Medulla oblongata (tissue), 1 donor: ENCODE measurements around the gene KCNB1.

Experiments used
- DNase-seq: peaks from one replicate; pipeline ENCODE4 v3.0.0-alpha.2; 2015; ENCODE audit errors: extremely low spot score

Gene KCNB1

GRCh38 chr20:49391404-49392245 is 90.8 kb downstream of the KCNB1 start:
- DNase-seq: no peak

- no peak for DNase-seq
Measured at GRCh38 chr20:49389854-49390253, 92.6 kb downstream of the KCNB1 start.

GRCh38 chr20:49388744-49389143 is 93.7 kb downstream of the KCNB1 start:
- DNase-seq: no peak

DNA sequence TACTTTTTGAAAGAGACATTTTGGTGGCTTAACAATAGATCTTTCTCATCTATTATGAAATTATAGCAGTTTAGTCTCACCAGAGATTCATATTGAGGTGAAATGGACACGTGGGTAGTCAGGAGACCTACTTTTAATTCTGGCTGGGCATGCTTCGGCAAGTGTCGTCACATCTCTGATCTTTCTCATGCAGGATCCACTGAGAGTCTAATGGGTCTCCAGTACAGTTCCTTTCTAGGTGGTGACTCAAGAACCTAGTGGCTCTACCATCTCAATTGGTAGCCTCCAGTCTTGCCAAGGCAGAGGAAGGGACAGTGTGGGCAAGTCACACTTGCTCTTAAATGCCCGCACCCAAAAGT is 94.9 kb downstream of the KCNB1 start:
- no peak for DNase-seq

DNA sequence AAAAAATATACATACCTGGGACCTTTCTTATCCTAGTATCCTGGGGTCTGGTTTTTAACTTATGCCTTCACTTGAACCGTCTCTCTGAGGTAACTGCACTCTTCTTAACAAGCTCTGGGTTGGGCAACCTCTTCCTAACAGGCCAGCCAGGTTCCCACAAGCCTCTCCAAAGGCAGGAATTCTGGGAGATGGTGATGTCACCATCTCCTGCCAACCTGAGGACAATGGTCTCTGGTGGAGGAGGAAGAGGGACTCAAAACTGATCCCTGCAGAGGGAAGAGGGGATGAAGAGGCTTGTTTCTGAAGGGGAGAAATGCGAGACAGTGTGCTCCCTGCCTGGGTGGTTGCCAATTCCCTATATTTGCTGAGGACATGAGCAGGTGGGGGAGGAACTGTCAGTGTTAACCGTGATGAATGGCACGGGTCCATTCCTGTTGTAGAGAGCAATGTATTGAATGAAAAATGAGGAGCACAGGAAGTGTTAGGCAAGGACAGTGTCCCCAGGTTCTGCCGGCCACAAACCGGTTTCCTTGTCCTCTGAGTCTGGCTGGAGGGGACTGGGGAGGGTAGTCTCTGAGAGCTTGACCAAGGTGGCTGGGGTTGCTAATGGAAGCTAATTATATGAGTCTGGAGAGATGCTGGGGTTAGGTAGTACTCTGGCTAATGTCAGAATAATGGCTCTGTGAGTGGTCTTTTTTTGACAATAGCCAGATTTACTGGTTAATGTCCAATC is 95.5 kb downstream of the KCNB1 start:
- DNase-seq: no peak

- peak; percentile 58 for DNase-seq
Measured at GRCh38 chr20:49385465-49385864, 97.0 kb downstream of the KCNB1 start.

- DNase-seq: peak; percentile 66
Measured at GRCh38 chr20:49384437-49385434, 97.7 kb downstream of the KCNB1 start.

DNA sequence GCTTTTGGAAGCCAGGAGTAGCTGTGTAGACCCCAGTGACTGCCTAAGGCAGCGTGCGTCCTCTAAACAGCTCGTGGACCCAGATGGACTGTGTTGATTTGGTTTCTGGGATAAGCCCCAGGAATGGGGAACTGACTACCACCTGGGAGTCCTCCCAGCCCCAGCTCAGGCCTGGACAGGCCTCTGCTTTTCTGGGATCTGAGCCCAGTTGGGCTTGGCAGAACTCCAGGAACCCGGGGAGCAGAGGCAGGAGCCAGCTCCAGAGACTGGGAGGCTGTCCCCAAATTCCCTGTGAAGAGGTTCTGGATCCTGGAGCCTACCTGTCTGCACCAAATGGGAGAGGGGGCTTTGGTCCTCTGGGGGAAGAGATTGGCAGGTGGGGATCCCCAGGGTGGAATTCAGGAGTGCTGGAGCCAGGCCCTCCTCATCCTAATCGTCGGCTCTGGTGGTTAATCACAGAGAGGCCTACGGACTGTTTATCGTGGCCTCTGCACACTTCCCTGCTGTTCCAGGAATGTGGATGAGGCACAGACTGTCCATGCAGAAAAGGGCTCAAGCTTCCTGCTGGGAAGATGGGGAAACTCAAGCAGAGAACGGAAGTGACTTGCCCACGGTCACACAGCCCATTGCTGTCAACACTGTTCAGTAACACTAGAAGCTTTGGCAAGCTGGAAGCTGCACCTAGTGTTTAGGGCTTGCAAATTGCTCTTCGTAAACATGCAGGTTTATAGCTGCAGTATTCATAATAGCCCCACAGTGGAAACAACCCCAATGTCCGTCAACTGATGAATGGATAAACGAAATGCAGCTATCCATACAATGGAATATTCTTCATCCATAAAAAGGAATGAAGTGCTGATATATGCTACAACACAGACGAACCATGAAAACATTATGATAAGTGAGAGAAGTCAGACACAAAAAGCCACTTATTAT is 100.6 kb downstream of the KCNB1 start:
- peak; percentile 81 for DNase-seq

DNA sequence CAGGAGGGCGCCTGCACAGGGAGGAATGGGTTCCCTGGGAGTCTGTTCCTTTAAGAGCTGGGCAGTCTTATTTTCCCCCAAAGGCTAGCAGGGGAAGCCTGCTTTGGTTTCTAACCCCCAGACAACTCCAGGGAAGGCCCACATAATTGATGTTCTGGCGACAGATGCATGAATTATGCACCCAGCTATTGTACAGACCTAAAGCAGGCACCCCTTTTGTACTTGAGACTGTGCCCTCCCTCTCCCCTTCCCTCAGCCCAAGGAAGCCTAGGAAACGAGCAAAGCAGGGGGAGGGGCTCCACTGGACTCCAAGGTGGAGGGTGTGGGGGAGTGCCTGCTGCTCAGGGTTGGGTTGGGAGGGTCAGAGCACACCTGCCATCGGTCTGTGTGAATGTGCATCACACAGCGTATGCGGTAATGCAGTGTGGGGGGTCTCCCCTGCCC is 102.1 kb downstream of the KCNB1 start:
- no peak for DNase-seq

DNA sequence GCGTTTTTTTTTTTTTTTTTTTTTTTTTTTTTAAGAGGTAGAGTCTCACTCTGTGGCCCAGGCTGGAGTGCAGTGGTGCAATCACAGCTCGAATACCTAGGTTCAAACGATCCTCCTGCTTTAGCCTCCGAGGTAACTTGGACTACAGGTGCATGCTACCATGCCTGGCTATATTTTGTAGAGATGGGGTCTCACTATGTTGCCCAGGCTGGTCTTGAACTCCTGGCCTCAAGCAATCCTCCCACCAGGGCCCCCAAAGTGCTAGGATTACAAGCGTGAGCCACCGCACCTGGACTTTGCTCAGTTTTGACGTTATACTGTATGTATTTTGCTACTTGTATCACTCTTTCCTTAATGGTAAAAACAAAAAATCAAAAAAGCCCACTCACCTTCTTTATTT is 103.1 kb downstream of the KCNB1 start:
- no peak for DNase-seq

GRCh38 chr20:49377326-49377725 is 105.1 kb downstream of the KCNB1 start:
- no peak for DNase-seq

- no peak for DNase-seq
Measured at GRCh38 chr20:49375170-49375569, 107.3 kb downstream of the KCNB1 start.

DNA sequence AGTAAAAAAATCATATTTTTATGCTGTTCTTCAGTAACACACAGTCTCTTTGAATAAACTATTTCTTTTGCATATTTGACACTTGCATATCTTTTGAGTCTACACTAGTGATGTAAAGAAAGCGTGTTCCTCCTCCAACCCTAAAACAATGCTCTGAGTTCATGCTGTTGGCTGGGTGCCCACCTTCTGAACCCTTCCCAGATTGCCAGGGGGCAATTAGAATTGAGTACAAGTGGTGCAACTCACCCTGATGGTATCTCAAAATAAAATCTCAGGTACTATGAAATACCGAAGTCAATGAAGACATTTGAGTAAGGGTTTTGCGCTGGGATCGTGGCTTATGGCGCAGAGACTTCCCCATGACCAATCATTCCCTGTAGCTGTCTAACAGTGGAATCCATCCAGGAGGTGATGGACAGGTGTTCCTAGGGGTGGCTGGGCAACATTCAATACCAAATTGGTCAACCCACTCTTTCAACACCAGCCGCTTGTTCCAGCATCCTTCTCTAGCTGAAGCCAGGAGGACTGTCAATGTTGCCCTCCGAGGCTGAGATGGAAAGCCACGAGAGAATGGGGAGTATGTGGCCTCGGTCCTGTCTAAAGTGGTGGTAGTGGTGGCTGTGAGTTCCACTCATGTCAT is 110.3 kb downstream of the KCNB1 start:
- no peak for DNase-seq

DNA sequence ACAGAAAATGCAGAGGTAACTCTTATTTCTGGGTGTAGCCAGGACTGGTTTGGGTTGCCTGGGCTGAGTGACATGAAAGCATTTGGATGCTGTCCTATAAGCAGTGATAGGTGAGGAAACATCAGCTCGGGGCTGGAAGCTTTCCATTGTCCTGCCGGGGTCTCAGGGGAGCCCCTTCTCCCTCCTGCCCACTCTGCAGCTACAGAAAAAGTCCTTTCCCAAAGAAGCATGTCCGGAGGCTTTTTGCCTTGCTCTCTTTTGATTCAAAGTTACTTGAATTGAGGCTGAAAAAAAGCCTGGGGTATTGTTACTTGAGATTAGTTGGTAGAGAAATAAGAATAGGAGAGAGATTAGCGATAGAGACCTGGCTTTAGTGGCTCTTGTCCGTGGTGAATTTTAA is 113.9 kb downstream of the KCNB1 start:
- DNase-seq: no peak

DNA sequence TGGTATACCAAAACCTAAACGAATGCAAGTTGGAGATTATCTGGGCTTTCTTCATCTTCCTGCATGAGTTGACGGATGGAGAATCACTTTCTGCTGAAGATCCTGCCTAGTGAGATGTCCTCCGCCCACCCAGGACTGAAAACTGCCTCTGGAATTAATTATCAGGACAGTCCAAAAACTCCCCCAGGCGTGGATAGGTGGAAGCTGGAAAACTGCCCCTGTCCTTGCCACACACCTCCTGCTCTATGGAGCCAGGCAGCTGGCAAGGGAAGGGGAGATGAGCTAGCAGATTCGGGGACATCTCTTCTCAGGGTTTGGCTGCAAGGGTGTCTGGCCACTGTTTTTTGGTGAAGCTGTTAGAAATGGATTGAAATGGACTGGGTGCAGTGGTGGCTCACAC is 115.4 kb downstream of the KCNB1 start:
- no peak for DNase-seq

- no peak for DNase-seq
Measured at GRCh38 chr20:49366687-49367086, 115.8 kb downstream of the KCNB1 start.

DNA sequence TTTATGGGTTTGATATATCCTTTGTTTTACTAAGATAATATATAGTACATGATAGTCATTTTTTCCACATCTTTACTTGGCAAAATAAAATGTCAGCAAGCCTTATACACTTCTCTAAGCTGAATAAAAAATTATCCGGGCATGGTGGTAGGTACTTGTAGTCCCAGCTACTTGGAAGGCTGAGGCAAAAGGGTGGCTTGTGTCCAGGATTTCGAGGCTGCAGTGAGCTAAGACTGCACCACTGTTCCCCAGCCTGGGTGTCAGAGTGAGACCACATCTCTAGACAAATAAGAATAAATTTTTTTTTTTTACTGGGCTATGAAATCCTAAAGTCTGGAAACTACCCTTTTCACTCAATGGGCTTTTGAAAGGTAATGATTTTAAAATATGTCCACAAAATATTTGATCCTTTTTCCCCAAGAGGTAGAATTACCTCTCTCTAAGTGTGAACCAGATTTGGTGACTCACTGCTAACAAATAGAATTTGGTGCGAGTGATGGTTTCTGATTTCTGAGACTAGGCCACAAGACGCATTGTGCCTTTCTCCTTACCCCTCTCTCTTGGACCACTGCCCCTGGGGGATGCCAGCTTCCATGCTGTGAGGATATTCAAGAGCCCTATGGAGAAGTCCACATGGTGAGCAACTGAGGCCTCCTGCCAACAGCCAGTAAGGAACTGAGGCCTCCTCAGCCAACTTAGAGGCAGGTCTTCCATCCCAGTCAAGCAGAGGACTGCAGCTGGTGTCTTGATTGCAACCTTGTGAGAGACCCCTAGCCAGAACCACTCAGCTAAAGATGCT is 120.4 kb downstream of the KCNB1 start:
- peak; percentile 75 for DNase-seq

DNA sequence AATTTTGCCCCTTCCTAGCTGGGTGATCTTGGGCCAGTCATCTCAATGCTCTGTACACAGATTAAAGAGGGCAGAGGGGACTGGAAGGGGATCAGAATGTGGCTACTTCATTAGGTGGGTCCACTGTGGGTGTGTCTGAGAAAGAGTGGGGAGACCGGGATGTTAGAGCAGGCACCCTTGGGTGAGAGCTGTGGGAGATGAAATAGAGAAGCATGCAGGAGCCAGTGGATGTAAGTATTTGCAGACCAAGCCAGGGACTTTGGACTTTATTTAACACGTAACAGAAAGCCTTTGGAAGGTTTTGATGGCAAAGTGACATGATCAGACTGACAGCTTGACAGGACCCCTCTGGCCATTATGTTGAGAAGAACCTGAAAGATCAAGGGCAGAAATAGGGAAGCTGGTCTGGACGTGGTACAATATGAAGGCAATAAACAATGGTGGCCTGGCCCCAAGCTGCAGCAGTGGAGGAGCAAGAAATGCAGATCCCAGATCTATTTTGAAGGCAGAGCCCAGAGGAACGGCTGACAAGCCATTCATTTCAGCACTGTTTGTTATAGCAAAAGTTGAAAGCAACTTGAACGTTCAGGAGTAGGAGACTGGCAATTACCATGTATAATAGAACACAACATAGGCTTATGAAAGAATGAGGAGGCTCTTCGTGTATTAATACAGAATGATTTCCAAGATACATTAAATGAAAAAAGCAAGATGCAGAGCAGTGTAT is 122.1 kb downstream of the KCNB1 start:
- no peak for DNase-seq

- no peak for DNase-seq
Measured at GRCh38 chr20:49356676-49357075, 125.8 kb downstream of the KCNB1 start.
